Activated T-helper 9 cell treated with anti-CD3 and anti-CD28 coated beads, Interleukin-2, amount 50 U/mL, for 16 hours (primary cell): ENCODE results near the gene HAGH.
A peak's percentile ranks its signal among the peaks of the same experiment; 100 is the strongest.

ENCODE experiments used
- DNase-seq: peaks from one replicate; pipeline ENCODE4 v3.0.0-alpha.2; 2020; ENCODE audit warnings: low read depth

HAGH gene

GRCh38 chr16:1786242-1787055 is 40.2 kb downstream of the HAGH start:
- DNase-seq, result no peak

- no peak for DNase-seq
Measured at GRCh38 chr16:1785846-1786170, 40.8 kb downstream of the HAGH start.

GRCh38 chr16:1784977-1785845 is 41.4 kb downstream of the HAGH start:
- no peak for DNase-seq

GRCh38 chr16:1782408-1783264 is 44.0 kb downstream of the HAGH start, which contains the start of the genes NUBP2 and SPSB3:
NUBP2 (plus strand) TSS chr16:1782960; CDS start chr16:1783021, 61 bp downstream.
SPSB3 (minus strand) TSS chr16:1782571; CDS start chr16:1781483, 1,088 bp downstream.
- peak; percentile 97 for DNase-seq

- DNase-seq, result no peak
Measured at GRCh38 chr16:1781758-1782407, 44.7 kb downstream of the HAGH start.

- DNase-seq, result no peak
Measured at GRCh38 chr16:1781254-1781653, 45.4 kb downstream of the HAGH start.

GRCh38 chr16:1780677-1781072 is 46.0 kb downstream of the HAGH start:
- no peak for DNase-seq

GRCh38 chr16:1779741-1780676 is 46.6 kb downstream of the HAGH start:
- no peak for DNase-seq

GRCh38 chr16:1779234-1779701 is 47.4 kb downstream of the HAGH start:
- DNase-seq, result no peak

GRCh38 chr16:1778200-1779179 is 48.1 kb downstream of the HAGH start:
- DNase-seq, result no peak

GRCh38 chr16:1777375-1778199 is 49.0 kb downstream of the HAGH start:
- no peak for DNase-seq

- no peak for DNase-seq
Measured at GRCh38 chr16:1776991-1777374, 49.6 kb downstream of the HAGH start.

- DNase-seq, result no peak
Measured at GRCh38 chr16:1776672-1776955, 50.0 kb downstream of the HAGH start.

GRCh38 chr16:1775846-1776671 is 50.6 kb downstream of the HAGH start:
- no peak for DNase-seq

GRCh38 chr16:1775006-1775845 is 51.4 kb downstream of the HAGH start:
- no peak for DNase-seq

GRCh38 chr16:1774448-1774780 is 52.2 kb downstream of the HAGH start:
- DNase-seq, result no peak
